Loucy (cell line): Measurements from ENCODE around the gene REP15.

Source experiments
- CTCF ChIP-seq: fragments of 200-600 bp; sonication (generic); conservative IDR thresholded peaks from 2 replicates; pipeline ENCODE4 v1.5.1; 2014; ENCODE audit warnings: mild to moderate bottlenecking, antibody characterized with exemption, low read length
- EZH2phosphoT487 ChIP-seq: fragments of 200-600 bp; IDR thresholded peaks from 2 replicates; pipeline ENCODE4 v1.6.1; 2018; ENCODE audit warnings: antibody characterized with exemption, mild to moderate bottlenecking, moderate library complexity, borderline replicate concordance

- TF ChIP-seq CTCF, result no peak
- no peak for TF ChIP-seq EZH2phosphoT487
Observed at GRCh38 chr12:27730097-27730588, 33.9 kb downstream of the REP15 start.
